Amygdala (tissue), 56 donors: ENCODE data around the gene SLC14A1.

Source experiments
- DNase-seq, 56 donors: peaks; one replicate each; lab custom pipeline; 2025; lab: John Stamatoyannopoulos, UW

The SLC14A1 gene

GRCh38 chr18:45723567-45724355 is at the start of gene SLC14A1:
SLC14A1 (plus strand) TSS chr18:45724181; CDS start chr18:45730321, 6,140 bp downstream.
- peak in 10 of 56 donors; percentile 3 to 36 (median 17) for DNase-seq

- no peak for DNase-seq
Observed at GRCh38 chr18:45677276-45677807, 46.6 kb upstream of the SLC14A1 start.

GRCh38 chr18:45678441-45678840 is 45.5 kb upstream of the SLC14A1 start:
- no peak for DNase-seq

- DNase-seq, result no peak
Observed at GRCh38 chr18:45678850-45679249, 45.1 kb upstream of the SLC14A1 start.

GRCh38 chr18:45680066-45680690 is 43.8 kb upstream of the SLC14A1 start:
- no peak for DNase-seq

GRCh38 chr18:45682181-45682580 is 41.8 kb upstream of the SLC14A1 start:
- no peak for DNase-seq

GRCh38 chr18:45684341-45685115 is 39.5 kb upstream of the SLC14A1 start:
- no peak for DNase-seq

GRCh38 chr18:45686891-45687611 is 36.9 kb upstream of the SLC14A1 start:
- no peak for DNase-seq

GRCh38 chr18:45687621-45688020 is 36.4 kb upstream of the SLC14A1 start:
- no peak for DNase-seq

- no peak for DNase-seq
Observed at GRCh38 chr18:45688113-45688512, 35.9 kb upstream of the SLC14A1 start.

- no peak for DNase-seq
Observed at GRCh38 chr18:45688833-45689232, 35.1 kb upstream of the SLC14A1 start.

GRCh38 chr18:45689396-45689795 is 34.6 kb upstream of the SLC14A1 start:
- DNase-seq, result no peak

- DNase-seq, result peak in 52 of 56 donors; percentile 10 to 85 (median 50)
Observed at GRCh38 chr18:45690975-45691815, 32.8 kb upstream of the SLC14A1 start.

GRCh38 chr18:45691816-45692179 is 32.2 kb upstream of the SLC14A1 start:
- no peak for DNase-seq

- DNase-seq, result no peak
Observed at GRCh38 chr18:45702708-45703265, 21.2 kb upstream of the SLC14A1 start.

- no peak for DNase-seq
Observed at GRCh38 chr18:45708831-45709230, 15.2 kb upstream of the SLC14A1 start.

- no peak for DNase-seq
Observed at GRCh38 chr18:45712061-45712460, 11.9 kb upstream of the SLC14A1 start.

GRCh38 chr18:45713239-45713638 is 10.7 kb upstream of the SLC14A1 start:
- no peak for DNase-seq

GRCh38 chr18:45715212-45715780 is 8.7 kb upstream of the SLC14A1 start:
- DNase-seq, result peak in 10 of 56 donors; percentile 6 to 38 (median 22)
